Measurements from ENCODE around the gene RHEB. TPM values are rescaled to one million over a fixed set of nuclear protein-coding genes. Genes with fewer than 3 reads are reported as not detected.

The RHEB gene
- total and polyA plus RNA-seq, 2 experiments from 2014 or later, result 101 to 239 TPM

DNA sequence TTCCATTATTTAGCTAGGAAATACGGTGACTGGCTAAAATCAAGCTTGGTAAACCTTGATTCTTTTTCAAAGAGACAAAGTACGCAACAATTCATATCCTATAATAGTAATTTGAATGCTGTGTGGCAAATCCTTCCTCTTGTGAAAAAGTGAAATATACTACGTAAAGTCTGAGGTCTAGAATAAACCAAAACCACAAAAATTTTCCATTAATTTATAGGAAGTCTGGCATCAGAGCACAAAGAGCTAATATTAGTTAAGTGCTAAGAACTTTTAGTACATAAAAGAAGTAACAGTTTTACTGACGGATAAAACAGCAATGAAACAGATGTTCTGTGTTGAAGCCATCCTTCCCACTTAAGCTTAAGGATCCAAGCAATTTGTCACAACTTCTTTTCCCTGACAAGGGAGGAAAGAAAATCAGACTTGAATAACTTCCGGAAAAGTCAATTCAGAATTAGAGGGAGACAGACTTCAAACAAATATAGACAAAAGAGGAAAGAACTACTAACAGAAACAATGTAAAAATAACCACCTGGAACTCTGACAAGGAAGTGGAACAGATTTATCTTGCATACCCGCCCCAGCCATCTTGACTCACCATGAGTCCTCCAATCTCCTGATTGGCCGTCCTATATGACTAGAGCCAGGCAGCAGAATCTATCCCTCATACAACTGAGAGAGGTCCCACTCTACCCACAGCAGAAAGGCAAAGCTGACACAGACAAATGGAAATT, 34.6 kb downstream of the RHEB start:
- H3K27me3 Mint-ChIP-seq (ENCODE audit: insufficient read depth, low read depth, poor library complexity), result no peaks in the 10 kb centered on the region
- no peak overlapping the region for H3K4me3 ChIP-seq
- no peak overlapping the region for H3K27ac ChIP-seq (ENCODE audit: low read depth)
- no peak for TF ChIP-seq STAT1 (IDR thresholded peaks at IDR 0.05; ENCODE audit: unreplicated experiment)
- TF ChIP-seq, protein P1, sequence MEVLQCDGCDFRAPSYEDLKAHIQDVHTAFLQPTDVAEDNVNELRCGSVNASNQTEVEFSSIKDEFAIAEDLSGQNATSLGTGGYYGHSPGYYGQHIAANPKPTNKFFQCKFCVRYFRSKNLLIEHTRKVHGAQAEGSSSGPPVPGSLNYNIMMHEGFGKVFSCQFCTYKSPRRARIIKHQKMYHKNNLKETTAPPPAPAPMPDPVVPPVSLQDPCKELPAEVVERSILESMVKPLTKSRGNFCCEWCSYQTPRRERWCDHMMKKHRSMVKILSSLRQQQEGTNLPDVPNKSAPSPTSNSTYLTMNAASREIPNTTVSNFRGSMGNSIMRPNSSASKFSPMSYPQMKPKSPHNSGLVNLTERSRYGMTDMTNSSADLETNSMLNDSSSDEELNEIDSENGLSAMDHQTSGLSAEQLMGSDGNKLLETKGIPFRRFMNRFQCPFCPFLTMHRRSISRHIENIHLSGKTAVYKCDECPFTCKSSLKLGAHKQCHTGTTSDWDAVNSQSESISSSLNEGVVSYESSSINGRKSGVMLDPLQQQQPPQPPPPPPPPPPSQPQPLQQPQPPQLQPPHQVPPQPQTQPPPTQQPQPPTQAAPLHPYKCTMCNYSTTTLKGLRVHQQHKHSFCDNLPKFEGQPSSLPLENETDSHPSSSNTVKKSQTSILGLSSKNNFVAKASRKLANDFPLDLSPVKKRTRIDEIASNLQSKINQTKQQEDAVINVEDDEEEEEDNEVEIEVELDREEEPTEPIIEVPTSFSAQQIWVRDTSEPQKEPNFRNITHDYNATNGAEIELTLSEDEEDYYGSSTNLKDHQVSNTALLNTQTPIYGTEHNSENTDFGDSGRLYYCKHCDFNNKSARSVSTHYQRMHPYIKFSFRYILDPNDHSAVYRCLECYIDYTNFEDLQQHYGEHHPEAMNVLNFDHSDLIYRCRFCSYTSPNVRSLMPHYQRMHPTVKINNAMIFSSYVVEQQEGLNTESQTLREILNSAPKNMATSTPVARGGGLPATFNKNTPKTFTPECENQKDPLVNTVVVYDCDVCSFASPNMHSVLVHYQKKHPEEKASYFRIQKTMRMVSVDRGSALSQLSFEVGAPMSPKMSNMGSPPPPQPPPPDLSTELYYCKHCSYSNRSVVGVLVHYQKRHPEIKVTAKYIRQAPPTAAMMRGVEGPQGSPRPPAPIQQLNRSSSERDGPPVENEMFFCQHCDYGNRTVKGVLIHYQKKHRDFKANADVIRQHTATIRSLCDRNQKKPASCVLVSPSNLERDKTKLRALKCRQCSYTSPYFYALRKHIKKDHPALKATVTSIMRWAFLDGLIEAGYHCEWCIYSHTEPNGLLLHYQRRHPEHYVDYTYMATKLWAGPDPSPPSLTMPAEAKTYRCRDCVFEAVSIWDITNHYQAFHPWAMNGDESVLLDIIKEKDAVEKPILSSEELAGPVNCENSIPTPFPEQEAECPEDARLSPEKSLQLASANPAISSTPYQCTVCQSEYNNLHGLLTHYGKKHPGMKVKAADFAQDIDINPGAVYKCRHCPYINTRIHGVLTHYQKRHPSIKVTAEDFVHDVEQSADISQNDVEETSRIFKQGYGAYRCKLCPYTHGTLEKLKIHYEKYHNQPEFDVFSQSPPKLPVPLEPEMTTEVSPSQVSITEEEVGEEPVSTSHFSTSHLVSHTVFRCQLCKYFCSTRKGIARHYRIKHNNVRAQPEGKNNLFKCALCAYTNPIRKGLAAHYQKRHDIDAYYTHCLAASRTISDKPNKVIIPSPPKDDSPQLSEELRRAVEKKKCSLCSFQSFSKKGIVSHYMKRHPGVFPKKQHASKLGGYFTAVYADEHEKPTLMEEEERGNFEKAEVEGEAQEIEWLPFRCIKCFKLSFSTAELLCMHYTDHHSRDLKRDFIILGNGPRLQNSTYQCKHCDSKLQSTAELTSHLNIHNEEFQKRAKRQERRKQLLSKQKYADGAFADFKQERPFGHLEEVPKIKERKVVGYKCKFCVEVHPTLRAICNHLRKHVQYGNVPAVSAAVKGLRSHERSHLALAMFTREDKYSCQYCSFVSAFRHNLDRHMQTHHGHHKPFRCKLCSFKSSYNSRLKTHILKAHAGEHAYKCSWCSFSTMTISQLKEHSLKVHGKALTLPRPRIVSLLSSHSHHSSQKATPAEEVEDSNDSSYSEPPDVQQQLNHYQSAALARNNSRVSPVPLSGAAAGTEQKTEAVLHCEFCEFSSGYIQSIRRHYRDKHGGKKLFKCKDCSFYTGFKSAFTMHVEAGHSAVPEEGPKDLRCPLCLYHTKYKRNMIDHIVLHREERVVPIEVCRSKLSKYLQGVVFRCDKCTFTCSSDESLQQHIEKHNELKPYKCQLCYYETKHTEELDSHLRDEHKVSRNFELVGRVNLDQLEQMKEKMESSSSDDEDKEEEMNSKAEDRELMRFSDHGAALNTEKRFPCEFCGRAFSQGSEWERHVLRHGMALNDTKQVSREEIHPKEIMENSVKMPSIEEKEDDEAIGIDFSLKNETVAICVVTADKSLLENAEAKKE (CRISPR knock-in tag; IDR thresholded peaks at IDR 0.05), result no peak
- TF ChIP-seq, protein P2, sequence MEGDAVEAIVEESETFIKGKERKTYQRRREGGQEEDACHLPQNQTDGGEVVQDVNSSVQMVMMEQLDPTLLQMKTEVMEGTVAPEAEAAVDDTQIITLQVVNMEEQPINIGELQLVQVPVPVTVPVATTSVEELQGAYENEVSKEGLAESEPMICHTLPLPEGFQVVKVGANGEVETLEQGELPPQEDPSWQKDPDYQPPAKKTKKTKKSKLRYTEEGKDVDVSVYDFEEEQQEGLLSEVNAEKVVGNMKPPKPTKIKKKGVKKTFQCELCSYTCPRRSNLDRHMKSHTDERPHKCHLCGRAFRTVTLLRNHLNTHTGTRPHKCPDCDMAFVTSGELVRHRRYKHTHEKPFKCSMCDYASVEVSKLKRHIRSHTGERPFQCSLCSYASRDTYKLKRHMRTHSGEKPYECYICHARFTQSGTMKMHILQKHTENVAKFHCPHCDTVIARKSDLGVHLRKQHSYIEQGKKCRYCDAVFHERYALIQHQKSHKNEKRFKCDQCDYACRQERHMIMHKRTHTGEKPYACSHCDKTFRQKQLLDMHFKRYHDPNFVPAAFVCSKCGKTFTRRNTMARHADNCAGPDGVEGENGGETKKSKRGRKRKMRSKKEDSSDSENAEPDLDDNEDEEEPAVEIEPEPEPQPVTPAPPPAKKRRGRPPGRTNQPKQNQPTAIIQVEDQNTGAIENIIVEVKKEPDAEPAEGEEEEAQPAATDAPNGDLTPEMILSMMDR (conservative IDR thresholded peaks at IDR 0.05; ENCODE audit: low read depth in 2 of 2), result no peak
- TF ChIP-seq EZH2 (IDR thresholded peaks at IDR 0.05; ENCODE audit: low read depth, unreplicated experiment), result no peak
- TF ChIP-seq EZH2phosphoT487 (IDR thresholded peaks at IDR 0.05; ENCODE audit: unreplicated experiment), result no peak
- TF ChIP-seq, protein P3, sequence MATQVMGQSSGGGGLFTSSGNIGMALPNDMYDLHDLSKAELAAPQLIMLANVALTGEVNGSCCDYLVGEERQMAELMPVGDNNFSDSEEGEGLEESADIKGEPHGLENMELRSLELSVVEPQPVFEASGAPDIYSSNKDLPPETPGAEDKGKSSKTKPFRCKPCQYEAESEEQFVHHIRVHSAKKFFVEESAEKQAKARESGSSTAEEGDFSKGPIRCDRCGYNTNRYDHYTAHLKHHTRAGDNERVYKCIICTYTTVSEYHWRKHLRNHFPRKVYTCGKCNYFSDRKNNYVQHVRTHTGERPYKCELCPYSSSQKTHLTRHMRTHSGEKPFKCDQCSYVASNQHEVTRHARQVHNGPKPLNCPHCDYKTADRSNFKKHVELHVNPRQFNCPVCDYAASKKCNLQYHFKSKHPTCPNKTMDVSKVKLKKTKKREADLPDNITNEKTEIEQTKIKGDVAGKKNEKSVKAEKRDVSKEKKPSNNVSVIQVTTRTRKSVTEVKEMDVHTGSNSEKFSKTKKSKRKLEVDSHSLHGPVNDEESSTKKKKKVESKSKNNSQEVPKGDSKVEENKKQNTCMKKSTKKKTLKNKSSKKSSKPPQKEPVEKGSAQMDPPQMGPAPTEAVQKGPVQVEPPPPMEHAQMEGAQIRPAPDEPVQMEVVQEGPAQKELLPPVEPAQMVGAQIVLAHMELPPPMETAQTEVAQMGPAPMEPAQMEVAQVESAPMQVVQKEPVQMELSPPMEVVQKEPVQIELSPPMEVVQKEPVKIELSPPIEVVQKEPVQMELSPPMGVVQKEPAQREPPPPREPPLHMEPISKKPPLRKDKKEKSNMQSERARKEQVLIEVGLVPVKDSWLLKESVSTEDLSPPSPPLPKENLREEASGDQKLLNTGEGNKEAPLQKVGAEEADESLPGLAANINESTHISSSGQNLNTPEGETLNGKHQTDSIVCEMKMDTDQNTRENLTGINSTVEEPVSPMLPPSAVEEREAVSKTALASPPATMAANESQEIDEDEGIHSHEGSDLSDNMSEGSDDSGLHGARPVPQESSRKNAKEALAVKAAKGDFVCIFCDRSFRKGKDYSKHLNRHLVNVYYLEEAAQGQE (IDR thresholded peaks at IDR 0.05; ENCODE audit: unreplicated experiment), result no peak
- TF ChIP-seq, protein P4, sequence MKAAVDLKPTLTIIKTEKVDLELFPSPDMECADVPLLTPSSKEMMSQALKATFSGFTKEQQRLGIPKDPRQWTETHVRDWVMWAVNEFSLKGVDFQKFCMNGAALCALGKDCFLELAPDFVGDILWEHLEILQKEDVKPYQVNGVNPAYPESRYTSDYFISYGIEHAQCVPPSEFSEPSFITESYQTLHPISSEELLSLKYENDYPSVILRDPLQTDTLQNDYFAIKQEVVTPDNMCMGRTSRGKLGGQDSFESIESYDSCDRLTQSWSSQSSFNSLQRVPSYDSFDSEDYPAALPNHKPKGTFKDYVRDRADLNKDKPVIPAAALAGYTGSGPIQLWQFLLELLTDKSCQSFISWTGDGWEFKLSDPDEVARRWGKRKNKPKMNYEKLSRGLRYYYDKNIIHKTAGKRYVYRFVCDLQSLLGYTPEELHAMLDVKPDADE (IDR thresholded peaks at IDR 0.05), result no peak
- TF ChIP-seq NANOG (IDR thresholded peaks at IDR 0.05; ENCODE audit: borderline replicate concordance), result no peak
- no peak for TF ChIP-seq JUNB (IDR thresholded peaks at IDR 0.05; ENCODE audit: unreplicated experiment)
- TF ChIP-seq POLR2AphosphoS5 (IDR thresholded peaks at IDR 0.05; ENCODE audit: low read depth), result no peak
- TF ChIP-seq CREB1 (CRISPR knock-in tag; IDR thresholded peaks at IDR 0.05; ENCODE audit: low read depth), result no peak
- no peak for TF ChIP-seq ZNF114 (CRISPR knock-in tag; IDR thresholded peaks at IDR 0.05)
- TF ChIP-seq ZNF331 (CRISPR knock-in tag; IDR thresholded peaks at IDR 0.05; ENCODE audit: low read depth), result no peak
- ATAC-seq, result no peak
- H2AFZ ChIP-seq, result no peak overlapping the region
- H3K9me3 Mint-ChIP-seq, result no peaks in the 10 kb centered on the region
- DNase-seq (ENCODE audit: low spot score), result no peak
- no peak overlapping the region for H3K4me3 Mint-ChIP-seq
- peaks cover 94% of the 10 kb centered on the region for H3K79me2 ChIP-seq (replicated peaks; ENCODE audit: insufficient read depth)
- no peaks in the 10 kb centered on the region for H3K27me3 ChIP-seq (ENCODE audit: insufficient read depth)
- no peak overlapping the region for H3K4me2 ChIP-seq
- no peak overlapping the region for H3K27ac Mint-ChIP-seq
- no peaks in the 10 kb centered on the region for H3K9me2 ChIP-seq (ENCODE audit: insufficient read depth)
- peaks cover 9% of the 10 kb centered on the region for H3K36me3 ChIP-seq (ENCODE audit: insufficient read depth)
- peaks cover 29% of the 10 kb centered on the region for H4K20me1 ChIP-seq (replicated peaks; ENCODE audit: insufficient read depth)
- peaks cover 80% of the 10 kb centered on the region for H3K36me3 Mint-ChIP-seq (ENCODE audit: low read depth)
- 0 out of 2 replicates have a peak, but pooled peaks cover 10% of the 10 kb centered on the region for H3K4me1 ChIP-seq (ENCODE audit: insufficient read depth)
- peaks cover 5% of the 10 kb centered on the region; the same call in 1 of the 2 replicates for H3F3A ChIP-seq (replicated peaks; ENCODE audit: low read depth)
- H3K4me1 Mint-ChIP-seq, result peaks cover 32% of the 10 kb centered on the region; the same call in 2 of the 3 replicates

All from GM23338 (cell line).